Sigmoid colon (tissue), 7 donors: ENCODE results near the gene IGFBP3. TPM values are rescaled to one million over a fixed set of nuclear protein-coding genes. Genes with fewer than 3 reads are reported as not detected.

Experiments
- DNase-seq: peaks from one replicate; pipeline ENCODE4 v3.0.0-alpha.2; 2019
- H3K27ac ChIP-seq, 4 donors: fragments of 200-600 bp; sonication (generic); one replicate each; pipeline ENCODE4 v1.5.1; 2016 to 2019; ENCODE audit warnings: mild to moderate bottlenecking in 1 of 4
- H3K27me3 ChIP-seq, 3 donors: fragments of 200-600 bp; sonication (generic); one replicate each; pipeline ENCODE4 v1.5.1; 2019; ENCODE audit warnings: mild to moderate bottlenecking in 1 of 3
- H3K36me3 ChIP-seq, 4 donors: fragments of 200-600 bp; sonication (generic); one replicate each; pipeline ENCODE4 v1.5.1; 2016 to 2019
- H3K4me1 ChIP-seq, 4 donors: fragments of 200-600 bp; sonication (generic); one replicate each; pipeline ENCODE4 v1.5.1; 2017 to 2019
- H3K4me3 ChIP-seq, 4 donors: fragments of 200-600 bp; sonication (generic); one replicate each; pipeline ENCODE4 v1.5.1; 2017 to 2019; ENCODE audit warnings: mild to moderate bottlenecking in 2 of 4, moderate library complexity in 1 of 4
- H3K9me3 ChIP-seq, 4 donors: fragments of 200-600 bp in 3 of 4; sonication (generic) in 3 of 4; one replicate each; pipeline versions ENCODE4 v1.5.1 to v1.6.1; 2013 to 2019
- EP300 ChIP-seq, 4 donors: sonication (generic); formaldehyde crosslinking; IDR thresholded peaks; one replicate each; pipeline ENCODE4 v1.6.1; 2017; ENCODE audit warnings: antibody characterized with exemption in 4 of 4
- POLR2A ChIP-seq, 2 donors: fragments of 450-650 bp; IDR thresholded peaks; one replicate each; pipeline ENCODE4 v1.6.1; 2016; ENCODE audit warnings: antibody characterized with exemption in 2 of 2, mild to moderate bottlenecking in 2 of 2, moderate library complexity in 2 of 2
- POLR2AphosphoS5 ChIP-seq, 4 donors: sonication (generic); formaldehyde crosslinking; IDR thresholded peaks; one replicate each; pipeline ENCODE4 v1.6.1; 2017; ENCODE audit warnings: antibody characterized with exemption in 4 of 4
- WGBS, 2 donors: extraction: QIAGEN DNeasy Blood & Tissue Kit; methylation state at CpG; one replicate each; pipeline ENCODE4 v1.1.7; 2013; 5-methylcytosine and 5-hydroxymethylcytosine counted together
- intact Hi-C: fragments of 100-400 bp; cut with DNase I; formaldehyde crosslinking; loops from one replicate; pipeline ENCODE4 v1.15.1; 2023
- polyA plus RNA-seq, 3 donors: library from polyadenylated mRNA; stranded (reverse); fragments of 200-250 nt; gene quantifications; one replicate each; pipeline ENCODE4 v1.2.3, GENCODE V29; 2013
- total RNA-seq, 4 donors: library from RNA; depleted of rRNA; stranded (reverse); fragments of >200 nt; gene quantifications; one replicate each; pipeline ENCODE4 v1.1.0, GENCODE V29; 2016
- TF ChIP-seq, protein P1 (sequence below), 4 experiments: fragments of 450-650 bp in 3 of 4; fragments of 200-600 bp in 1 of 4; IDR thresholded peaks; one replicate each; pipeline ENCODE4 v1.5.1; 2016 to 2019; ENCODE audit warnings: antibody characterized with exemption in 4 of 4, mild to moderate bottlenecking in 3 of 4, moderate library complexity in 2 of 4
- donor health status: healthy with polysubstance abuse.
- donor health status: Bipolar disorder and iron deficiency.
- donor health status: healthy.

IGFBP3 gene
- total and polyA plus RNA-seq, 7 donors = 4.8 to 330 (median 54.0) TPM

DNA sequence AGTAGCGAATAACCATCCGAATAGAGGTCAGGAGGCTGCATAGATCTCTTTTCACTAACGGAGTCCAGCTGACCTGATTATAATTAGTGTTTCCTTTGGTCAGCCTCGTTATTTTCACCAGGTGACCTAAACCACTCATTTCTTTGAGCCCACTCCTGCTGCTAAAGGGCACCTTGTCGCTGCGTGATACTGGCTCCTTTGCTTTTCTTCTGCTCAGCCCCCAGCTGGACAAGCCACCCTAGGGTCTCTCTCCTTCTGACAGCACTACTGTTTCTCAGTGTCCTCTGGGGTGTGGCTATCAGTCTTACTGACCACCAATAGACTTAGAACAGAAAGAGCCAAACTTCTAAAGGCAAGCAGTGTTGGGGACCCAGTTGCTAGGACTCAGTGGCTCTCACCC, 2.7 kb upstream of the IGFBP3 start:
- TF ChIP-seq, protein P1, sequence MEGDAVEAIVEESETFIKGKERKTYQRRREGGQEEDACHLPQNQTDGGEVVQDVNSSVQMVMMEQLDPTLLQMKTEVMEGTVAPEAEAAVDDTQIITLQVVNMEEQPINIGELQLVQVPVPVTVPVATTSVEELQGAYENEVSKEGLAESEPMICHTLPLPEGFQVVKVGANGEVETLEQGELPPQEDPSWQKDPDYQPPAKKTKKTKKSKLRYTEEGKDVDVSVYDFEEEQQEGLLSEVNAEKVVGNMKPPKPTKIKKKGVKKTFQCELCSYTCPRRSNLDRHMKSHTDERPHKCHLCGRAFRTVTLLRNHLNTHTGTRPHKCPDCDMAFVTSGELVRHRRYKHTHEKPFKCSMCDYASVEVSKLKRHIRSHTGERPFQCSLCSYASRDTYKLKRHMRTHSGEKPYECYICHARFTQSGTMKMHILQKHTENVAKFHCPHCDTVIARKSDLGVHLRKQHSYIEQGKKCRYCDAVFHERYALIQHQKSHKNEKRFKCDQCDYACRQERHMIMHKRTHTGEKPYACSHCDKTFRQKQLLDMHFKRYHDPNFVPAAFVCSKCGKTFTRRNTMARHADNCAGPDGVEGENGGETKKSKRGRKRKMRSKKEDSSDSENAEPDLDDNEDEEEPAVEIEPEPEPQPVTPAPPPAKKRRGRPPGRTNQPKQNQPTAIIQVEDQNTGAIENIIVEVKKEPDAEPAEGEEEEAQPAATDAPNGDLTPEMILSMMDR (IDR thresholded peaks at IDR 0.05) = no peak
- TF ChIP-seq EP300 (IDR thresholded peaks at IDR 0.05) (no peak), POLR2A (IDR thresholded peaks at IDR 0.05) (no peak), POLR2AphosphoS5 (IDR thresholded peaks at IDR 0.05) (no peak)
- WGBS, 2 donors = 64 to 66% methylated on average over 6 of the region's 6 CpGs
- no peaks in the 10 kb centered on the region for H3K36me3 ChIP-seq
- H3K4me3 ChIP-seq = no peak overlapping the region
- H3K27me3 ChIP-seq = peaks cover 6 to 32% (median 8%) of the 10 kb centered on the region in 3 donors
- no peak for DNase-seq
- no peak overlapping the region for H3K27ac ChIP-seq
- peaks cover 0 to 43% (median 41%) of the 10 kb centered on the region in 4 donors for H3K4me1 ChIP-seq
- no peaks in the 10 kb centered on the region for H3K9me3 ChIP-seq
- intact Hi-C loops = loop anchor here (2.0 to 10.0 kb wide), 2 partner anchors 1011 to 1329 kb away; no protein-coding TSS in a partner anchor

DNA sequence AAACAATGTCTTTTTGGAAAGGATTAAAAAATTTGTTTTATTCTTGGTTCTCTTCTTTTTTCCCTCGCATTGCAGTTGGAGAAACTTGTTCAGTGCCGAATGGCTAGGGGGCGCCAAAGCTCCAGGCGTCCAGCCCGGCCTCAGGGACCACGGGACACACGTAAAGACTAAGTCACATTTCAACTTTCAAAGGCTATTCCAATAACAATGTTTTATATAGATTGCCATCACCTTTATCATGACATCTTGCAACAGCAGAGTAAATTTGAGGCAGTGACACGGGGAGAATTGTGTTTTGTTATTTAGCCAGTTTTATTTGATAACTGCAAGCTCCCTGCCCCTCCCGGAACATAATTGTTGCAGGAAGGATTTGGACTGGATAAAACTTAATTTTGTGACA, 2.2 kb upstream of the IGFBP3 start:
- Histone ChIP-seq H3K4me3 (peak overlapping the region in 2 of 4 donors; percentile 56 to 66), H3K27me3 (peaks cover 6 to 38% (median 12%) of the 10 kb centered on the region in 3 donors), H3K4me1 (peaks cover 0 to 47% (median 45%) of the 10 kb centered on the region in 4 donors), H3K36me3 (no peaks in the 10 kb centered on the region), H3K9me3 (no peaks in the 10 kb centered on the region), H3K27ac (peak overlapping the region in 1 of 4 donors; percentile 81)
- 5 to 10% methylated on average over 9 of the region's 9 CpGs for WGBS, 2 donors
- TF ChIP-seq, protein P1 (IDR thresholded peaks at IDR 0.05) = peak; percentile 61 to 88 (median 74)
- no peak for TF ChIP-seq POLR2AphosphoS5 (IDR thresholded peaks at IDR 0.05)
- DNase-seq = peak; percentile 85
- intact Hi-C loops = loop anchor here (2.0 to 10.0 kb wide), 2 partner anchors 1012 to 1330 kb away; no protein-coding TSS in a partner anchor

DNA sequence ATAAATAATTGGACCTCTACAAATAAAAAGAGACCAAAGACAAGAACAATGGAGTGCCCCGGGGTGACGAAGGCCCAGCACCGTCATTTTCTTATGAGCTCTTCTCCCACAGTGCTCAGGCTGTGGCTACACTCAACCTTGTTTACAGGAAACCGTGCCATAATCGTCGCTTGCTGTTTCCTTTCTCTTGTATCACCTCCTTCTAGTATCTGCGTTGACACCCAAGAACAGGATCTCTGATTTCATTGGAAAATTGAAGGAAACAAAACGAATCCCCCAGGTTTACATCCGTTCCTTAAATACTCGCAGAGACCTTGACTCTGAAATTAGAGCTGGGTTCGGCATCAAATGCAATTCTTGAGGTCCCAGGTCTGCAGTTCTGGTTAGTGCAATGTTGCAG, 1.7 kb upstream of the IGFBP3 start:
- no peak for DNase-seq
- Histone ChIP-seq H3K27ac (peak overlapping the region in 3 of 4 donors; percentile 2 to 81 (median 9)), H3K9me3 (no peaks in the 10 kb centered on the region), H3K4me1 (peaks cover 0 to 51% (median 48%) of the 10 kb centered on the region in 4 donors), H3K27me3 (peaks cover 6 to 40% (median 12%) of the 10 kb centered on the region in 3 donors), H3K4me3 (peak overlapping the region in 2 of 4 donors; percentile 56 to 66), H3K36me3 (no peaks in the 10 kb centered on the region)
- intact Hi-C loops = loop anchor here (1.0 to 10.0 kb wide), 4 partner anchors 1012 to 1330 kb away; no protein-coding TSS in a partner anchor
- WGBS, 2 donors = 4 to 9% methylated on average over 11 of the region's 11 CpGs
- TF ChIP-seq POLR2AphosphoS5 (IDR thresholded peaks at IDR 0.05) = no peak
- no peak for TF ChIP-seq EP300 (IDR thresholded peaks at IDR 0.05)
- TF ChIP-seq, protein P1 (IDR thresholded peaks at IDR 0.05) = no peak
- TF ChIP-seq POLR2A (IDR thresholded peaks at IDR 0.05) = no peak

DNA sequence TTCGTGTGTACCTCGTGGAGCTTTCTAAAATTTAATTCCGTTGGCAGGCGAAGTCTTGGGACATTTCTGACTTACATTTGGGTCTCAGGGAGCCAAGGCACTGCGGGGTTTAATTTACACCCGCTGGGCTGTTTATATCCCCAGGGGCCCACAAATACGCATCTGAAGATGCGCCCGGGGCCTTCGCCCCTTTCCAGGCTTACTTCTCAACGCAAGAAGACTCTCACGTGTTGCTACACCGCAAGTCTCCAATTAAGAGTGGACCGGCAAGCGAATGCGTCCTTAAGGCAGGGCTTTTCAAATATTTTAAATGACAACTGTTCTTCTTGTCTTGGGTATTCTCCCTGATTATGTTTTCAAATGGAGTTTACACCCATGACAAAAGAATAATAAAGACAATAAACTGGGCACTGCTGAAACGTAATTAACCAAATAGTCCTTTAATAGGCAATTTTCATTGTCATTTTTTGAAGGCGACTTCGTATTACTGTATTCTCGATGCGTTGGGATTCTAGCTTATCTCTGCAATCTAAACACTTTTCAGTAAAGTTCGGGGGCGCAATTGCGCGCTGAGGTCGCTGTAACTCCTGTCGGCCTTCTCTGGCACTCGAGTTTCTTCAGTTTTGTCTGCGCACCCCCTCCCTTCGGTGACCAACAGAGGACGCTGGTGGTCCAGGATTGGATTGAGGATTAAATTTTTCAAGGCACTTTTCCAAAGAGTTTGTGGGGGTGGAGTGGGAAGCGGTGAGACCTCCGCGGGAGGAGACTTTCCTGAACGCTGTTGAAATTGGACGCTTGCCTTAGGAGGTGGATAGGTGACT, 837 bp upstream of the IGFBP3 start:
- intact Hi-C loops = loop anchor here (1.0 to 10.0 kb wide), 4 partner anchors 1013 to 1331 kb away; no protein-coding TSS in a partner anchor
- H3K4me1 ChIP-seq = peaks cover 0 to 60% (median 53%) of the 10 kb centered on the region in 4 donors
- TF ChIP-seq EP300 (IDR thresholded peaks at IDR 0.05) (no peak), POLR2A (IDR thresholded peaks at IDR 0.05) (no peak), POLR2AphosphoS5 (IDR thresholded peaks at IDR 0.05) (peak in 2 of 4 donors; percentile 8 to 37)
- TF ChIP-seq, protein P1 (IDR thresholded peaks at IDR 0.05) = peak; percentile 7 to 83 (median 76)
- H3K4me3 ChIP-seq = peak overlapping the region; percentile 19 to 66 (median 52)
- peak overlapping the region in 3 of 4 donors; percentile 52 to 81 (median 55) for H3K27ac ChIP-seq
- peaks cover 0 to under 1% (median 0%) of the 10 kb centered on the region in 4 donors for H3K36me3 ChIP-seq
- DNase-seq = no peak
- H3K27me3 ChIP-seq = peaks cover 6 to 42% (median 12%) of the 10 kb centered on the region in 3 donors
- no peaks in the 10 kb centered on the region for H3K9me3 ChIP-seq
- WGBS, 2 donors = 5 to 8% methylated on average over 36 of the region's 36 CpGs
